ENCODE measurements around the gene SPAG8. TPM values are rescaled to one million over a fixed set of nuclear protein-coding genes. Genes with fewer than 3 reads are reported as not detected.

SPAG8 gene
- total RNA-seq, 1 experiment from 2014 or later: 0.90 TPM

GRCh38 chr9:35790385-35791296 is 21.4 kb downstream of the SPAG8 start:
- H3K27me3 ChIP-seq (ENCODE audit: control insufficient read depth, insufficient read depth, low read length): no peaks in the 10 kb centered on the region
- H3K27ac ChIP-seq (ENCODE audit: low read length): no peak overlapping the region
- DNase-seq (ENCODE audit: low read depth, low spot score) (no peak), ATAC-seq (peak; percentile 96)
- TF ChIP-seq CTCF (IDR thresholded peaks at IDR 0.05): peak; percentile 94
- TF ChIP-seq REST (IDR thresholded peaks at IDR 0.05; ENCODE audit: insufficient read depth in 1 of 2, low read depth in 2 of 2, low read length in 1 of 2): no peak
- POLR2A ChIA-PET: interaction anchor here (0.6 kb wide), 1 partner anchor 468 kb away, joined by 3 read pairs; the partner anchor contains the start of gene GNE
- in situ Hi-C loops (cut with HindIII; ENCODE audit: low pct_unique_long_range_greater_than_20kb, low sequenced_read_pairs): no loop called here
- intact Hi-C loops (cut with micrococcal nuclease; ENCODE audit: unreplicated experiment): loop anchor here (1.0 kb wide), 1 partner anchor 92 kb away; no protein-coding TSS in a partner anchor
- CTCF ChIA-PET: interaction anchor here (0.5 to 1.4 kb wide), 20 partner anchors 12 to 438 kb away, joined by 3 to 18 read pairs (median 5); partner anchors contain the start of gene SPAG8
- no peak overlapping the region for H3K4me3 ChIP-seq (ENCODE audit: low read depth in 2 of 2, low read length in 2 of 2)
- no peaks in the 10 kb centered on the region for H3K9me3 ChIP-seq (ENCODE audit: control insufficient read depth, insufficient read depth, low read depth, low read length)
- H3K4me1 ChIP-seq (ENCODE audit: control insufficient read depth, insufficient read depth, low read length): 0 out of 2 replicates have a peak, but pooled peaks cover 3% of the 10 kb centered on the region
- no TSS peak for BruUV-seq (replicated peaks)
- H3K36me3 ChIP-seq (ENCODE audit: control insufficient read depth, insufficient read depth, low read length): no peaks in the 10 kb centered on the region

- intact Hi-C loops (cut with micrococcal nuclease; ENCODE audit: unreplicated experiment) (loop anchor here (1.0 kb wide), 1 partner anchor 92 kb away; no protein-coding TSS in a partner anchor), in situ Hi-C loops (cut with HindIII; ENCODE audit: low pct_unique_long_range_greater_than_20kb, low sequenced_read_pairs) (no loop called here)
- no peaks in the 10 kb centered on the region for H3K27me3 ChIP-seq (ENCODE audit: control insufficient read depth, insufficient read depth, low read length)
- no peaks in the 10 kb centered on the region for H3K4me1 ChIP-seq (ENCODE audit: control insufficient read depth, insufficient read depth, low read length)
- CTCF ChIA-PET: interaction anchor here (0.5 to 1.4 kb wide), 18 partner anchors 11 to 305 kb away, joined by 3 to 18 read pairs (median 5); partner anchors contain the start of gene SPAG8
- no peak for TF ChIP-seq POLR2AphosphoS5 (IDR thresholded peaks at IDR 0.05; ENCODE audit: low read depth, low read length)
- TF ChIP-seq SIN3A (IDR thresholded peaks at IDR 0.05; ENCODE audit: borderline replicate concordance, insufficient read depth, low read depth, low read length): no peak
- no peak for TF ChIP-seq REST (IDR thresholded peaks at IDR 0.05; ENCODE audit: insufficient read depth in 1 of 2, low read depth in 2 of 2, low read length in 1 of 2)
- no peak for TF ChIP-seq TCF7L2 (IDR thresholded peaks at IDR 0.05; ENCODE audit: low read depth, low read length)
- TF ChIP-seq CTCF (IDR thresholded peaks at IDR 0.05): no peak
- H3K9me3 ChIP-seq (ENCODE audit: control insufficient read depth, insufficient read depth, low read depth, low read length): no peaks in the 10 kb centered on the region
- peak; percentile 54 for ATAC-seq
- POLR2A ChIA-PET: no interaction called here
- no peak overlapping the region for H3K4me3 ChIP-seq (ENCODE audit: low read depth in 2 of 2, low read length in 2 of 2)
- no peak for DNase-seq (ENCODE audit: low read depth, low spot score)
- BruUV-seq (replicated peaks): no TSS peak
- no peaks in the 10 kb centered on the region for H3K36me3 ChIP-seq (ENCODE audit: control insufficient read depth, insufficient read depth, low read length)
- no peak overlapping the region for H3K27ac ChIP-seq (ENCODE audit: low read length)
These were observed 22.1 kb downstream of the SPAG8 start for GRCh38 chr9:35790025-35790384.

Data from Panc1 (cell line).